ENCODE data around the gene TMEM150C.

GRCh38 chr4:82461710-82462109 lies 100.1 kb downstream of the TMEM150C start:
- TF ChIP-seq CTCF (IDR thresholded peaks at IDR 0.05; ENCODE audit: control extremely low read depth in 1 of 3, insufficient read depth in 1 of 3, low read depth in 1 of 3, low read length in 3 of 3) (no peak), CHD2 (IDR thresholded peaks at IDR 0.05; ENCODE audit: low read length) (no peak), SUZ12 (IDR thresholded peaks at IDR 0.05; ENCODE audit: low read length) (no peak), PHF8 (conservative IDR thresholded peaks at IDR 0.05; ENCODE audit: low read depth, low read length) (no peak), RXRA (IDR thresholded peaks at IDR 0.05; ENCODE audit: insufficient read depth, low read depth, low read length) (no peak), POLR2AphosphoS5 (IDR thresholded peaks at IDR 0.05; ENCODE audit: low read depth, low read length) (no peak), CHD7 (IDR thresholded peaks at IDR 0.05; ENCODE audit: insufficient replicate concordance, low read length) (no peak)
- TF ChIP-seq, protein P1, sequence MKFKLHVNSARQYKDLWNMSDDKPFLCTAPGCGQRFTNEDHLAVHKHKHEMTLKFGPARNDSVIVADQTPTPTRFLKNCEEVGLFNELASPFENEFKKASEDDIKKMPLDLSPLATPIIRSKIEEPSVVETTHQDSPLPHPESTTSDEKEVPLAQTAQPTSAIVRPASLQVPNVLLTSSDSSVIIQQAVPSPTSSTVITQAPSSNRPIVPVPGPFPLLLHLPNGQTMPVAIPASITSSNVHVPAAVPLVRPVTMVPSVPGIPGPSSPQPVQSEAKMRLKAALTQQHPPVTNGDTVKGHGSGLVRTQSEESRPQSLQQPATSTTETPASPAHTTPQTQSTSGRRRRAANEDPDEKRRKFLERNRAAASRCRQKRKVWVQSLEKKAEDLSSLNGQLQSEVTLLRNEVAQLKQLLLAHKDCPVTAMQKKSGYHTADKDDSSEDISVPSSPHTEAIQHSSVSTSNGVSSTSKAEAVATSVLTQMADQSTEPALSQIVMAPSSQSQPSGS (IDR thresholded peaks at IDR 0.05; ENCODE audit: low read length), result no peak
- TF ChIP-seq, protein P2, sequence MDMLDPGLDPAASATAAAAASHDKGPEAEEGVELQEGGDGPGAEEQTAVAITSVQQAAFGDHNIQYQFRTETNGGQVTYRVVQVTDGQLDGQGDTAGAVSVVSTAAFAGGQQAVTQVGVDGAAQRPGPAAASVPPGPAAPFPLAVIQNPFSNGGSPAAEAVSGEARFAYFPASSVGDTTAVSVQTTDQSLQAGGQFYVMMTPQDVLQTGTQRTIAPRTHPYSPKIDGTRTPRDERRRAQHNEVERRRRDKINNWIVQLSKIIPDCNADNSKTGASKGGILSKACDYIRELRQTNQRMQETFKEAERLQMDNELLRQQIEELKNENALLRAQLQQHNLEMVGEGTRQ (IDR thresholded peaks at IDR 0.05; ENCODE audit: low read length), result no peak

Data from H1 (cell line).